T-helper 1 cell treated with Interleukin-12 subunit alpha and Interleukin-12 subunit beta and Interleukin-4 antibody, amounts not matched to agents 30 μg/mL and 1 μg/mL, for 36 hours (primary cell): ENCODE data around the gene ZBTB7C.

Experiments
- H3K27ac Mint-ChIP-seq: one replicate; pipeline ENCODE4 v1.8.0; 2021; ENCODE audit warnings: mild to moderate bottlenecking, mixed read lengths
- H3K27me3 Mint-ChIP-seq: one replicate; pipeline ENCODE4 v1.8.0; 2021; ENCODE audit warnings: low read depth, mixed read lengths
- H3K36me3 Mint-ChIP-seq: one replicate; pipeline ENCODE4 v1.8.0; 2021; ENCODE audit warnings: low read depth, mixed read lengths
- H3K4me1 Mint-ChIP-seq: one replicate; pipeline ENCODE4 v1.8.0; 2021; ENCODE audit warnings: low read depth, mixed read lengths
- H3K4me3 Mint-ChIP-seq: one replicate; pipeline ENCODE4 v1.8.0; 2021; ENCODE audit warnings: mild to moderate bottlenecking, moderate library complexity, mixed read lengths
- H3K9me3 Mint-ChIP-seq: one replicate; pipeline ENCODE4 v1.8.0; 2021; ENCODE audit warnings: mixed read lengths

ZBTB7C gene

DNA sequence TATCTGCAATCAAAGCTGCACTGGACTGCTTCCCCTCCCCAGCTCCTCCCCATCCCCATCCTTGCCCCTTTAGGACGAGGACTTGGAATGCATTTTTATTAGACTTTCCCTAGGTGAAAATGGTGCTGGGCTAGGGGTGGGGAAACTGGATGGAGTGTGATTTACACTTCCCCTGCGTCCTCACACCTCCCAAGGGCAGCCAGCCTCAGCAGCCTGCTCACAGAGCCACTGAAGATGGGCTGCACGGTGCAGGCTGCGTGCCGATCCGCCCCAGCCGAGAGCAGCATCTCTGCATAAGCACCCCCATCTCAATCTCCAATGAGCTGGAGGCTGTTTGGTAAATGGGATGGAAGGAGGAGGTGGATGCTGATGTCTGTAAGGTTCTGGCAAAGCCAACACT is 87.6 kb downstream of the ZBTB7C start:
- H3K36me3 Mint-ChIP-seq: no peaks in the 10 kb centered on the region
- H3K4me3 Mint-ChIP-seq: no peak overlapping the region
- no peak overlapping the region for H3K27ac Mint-ChIP-seq
- no peaks in the 10 kb centered on the region for H3K4me1 Mint-ChIP-seq
- peaks cover 6% of the 10 kb centered on the region for H3K27me3 Mint-ChIP-seq
- no peaks in the 10 kb centered on the region for H3K9me3 Mint-ChIP-seq

DNA sequence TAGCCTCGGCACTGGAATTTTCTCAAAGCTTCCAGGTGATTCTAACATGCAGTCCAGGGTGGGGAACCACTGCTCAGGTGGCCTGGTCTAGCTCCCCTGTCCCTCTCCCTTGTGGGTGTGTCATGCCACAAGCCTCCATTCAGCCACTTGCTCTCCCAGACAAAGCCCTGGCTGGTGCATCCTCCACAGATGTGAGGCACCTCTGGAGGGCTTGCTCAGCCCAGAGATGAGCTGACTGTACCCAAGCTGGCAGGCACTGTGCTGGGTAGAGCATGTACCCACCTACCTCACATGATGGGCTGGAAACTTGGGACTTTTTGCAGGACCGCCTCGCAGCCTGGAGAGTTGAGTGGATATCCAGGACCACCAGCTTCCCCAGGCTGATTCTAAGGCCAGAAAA is 88.1 kb downstream of the ZBTB7C start:
- Mint-ChIP-seq H3K4me3 (no peak overlapping the region), H3K27me3 (peaks cover 6% of the 10 kb centered on the region), H3K9me3 (no peaks in the 10 kb centered on the region), H3K4me1 (no peaks in the 10 kb centered on the region), H3K36me3 (no peaks in the 10 kb centered on the region), H3K27ac (no peak overlapping the region)

GRCh38 chr18:48320639-48320945 is 88.6 kb downstream of the ZBTB7C start:
- Mint-ChIP-seq H3K4me3 (no peak overlapping the region), H3K4me1 (no peaks in the 10 kb centered on the region), H3K27ac (no peak overlapping the region), H3K36me3 (no peaks in the 10 kb centered on the region), H3K27me3 (peaks cover 6% of the 10 kb centered on the region), H3K9me3 (no peaks in the 10 kb centered on the region)

DNA sequence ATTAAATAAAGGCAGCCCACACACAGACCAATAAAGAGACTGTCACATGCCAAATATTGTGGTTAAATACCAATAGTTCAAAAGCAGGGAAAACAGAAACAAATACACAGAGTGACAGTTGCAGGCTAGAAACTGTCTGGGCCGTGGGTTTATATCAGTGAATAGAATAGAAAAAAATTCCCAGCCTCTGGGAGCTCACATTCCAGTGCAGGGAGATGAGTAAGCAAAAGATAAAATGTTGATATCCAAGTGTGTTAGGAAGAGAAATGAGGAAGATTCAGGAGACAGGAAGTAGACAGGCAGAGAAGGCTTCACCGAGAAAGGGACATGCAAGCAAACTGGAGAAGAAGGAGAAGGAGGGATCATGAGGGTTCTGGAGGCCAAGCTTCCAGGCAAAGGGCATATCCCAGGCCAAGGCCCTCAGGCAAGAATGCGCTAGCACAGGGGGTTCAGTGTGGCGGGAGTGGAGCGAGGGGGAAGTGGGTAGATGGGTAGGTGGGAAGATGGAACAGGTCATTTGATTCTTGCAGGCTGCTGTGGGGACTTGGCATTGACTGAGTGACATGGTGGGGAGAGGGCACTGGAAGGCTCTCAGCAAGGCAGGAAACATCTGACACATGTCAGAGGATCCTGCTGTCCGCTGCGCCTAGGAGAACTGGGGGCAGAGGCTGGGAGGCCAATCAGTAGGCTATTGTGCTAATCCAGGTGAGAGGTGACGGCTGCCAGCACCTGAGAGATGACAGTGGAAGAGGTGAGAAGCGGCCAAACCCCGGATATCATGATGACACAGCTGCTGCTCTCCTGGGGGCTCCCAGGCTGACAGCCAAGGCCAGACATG is 89.2 kb downstream of the ZBTB7C start:
- no peaks in the 10 kb centered on the region for H3K4me1 Mint-ChIP-seq
- no peaks in the 10 kb centered on the region for H3K36me3 Mint-ChIP-seq
- no peak overlapping the region for H3K4me3 Mint-ChIP-seq
- H3K9me3 Mint-ChIP-seq: no peaks in the 10 kb centered on the region
- H3K27me3 Mint-ChIP-seq: peaks cover 6% of the 10 kb centered on the region
- no peak overlapping the region for H3K27ac Mint-ChIP-seq

DNA sequence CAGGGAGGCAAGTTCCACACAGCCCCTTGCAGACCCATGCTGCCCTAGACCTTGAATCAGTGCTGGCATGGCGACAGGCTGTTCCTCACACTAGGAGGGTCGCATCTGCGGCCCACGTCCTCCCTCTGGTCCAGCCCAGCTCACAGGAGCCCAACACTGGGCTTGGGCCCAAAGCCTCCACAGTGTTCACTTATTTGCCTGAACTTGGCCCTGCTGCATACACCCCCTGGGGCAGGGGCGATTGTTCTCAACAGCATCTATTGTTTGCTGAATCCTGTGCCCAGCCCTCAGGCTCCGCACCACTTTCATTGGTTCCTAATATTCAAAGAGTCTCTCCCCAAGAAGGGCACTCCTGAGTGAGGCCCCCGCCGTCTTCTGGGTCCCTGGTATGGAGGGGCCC is 90.7 kb downstream of the ZBTB7C start:
- Mint-ChIP-seq H3K27me3 (peaks cover 3% of the 10 kb centered on the region), H3K4me1 (no peaks in the 10 kb centered on the region), H3K27ac (no peak overlapping the region), H3K9me3 (no peaks in the 10 kb centered on the region), H3K4me3 (no peak overlapping the region), H3K36me3 (no peaks in the 10 kb centered on the region)

DNA sequence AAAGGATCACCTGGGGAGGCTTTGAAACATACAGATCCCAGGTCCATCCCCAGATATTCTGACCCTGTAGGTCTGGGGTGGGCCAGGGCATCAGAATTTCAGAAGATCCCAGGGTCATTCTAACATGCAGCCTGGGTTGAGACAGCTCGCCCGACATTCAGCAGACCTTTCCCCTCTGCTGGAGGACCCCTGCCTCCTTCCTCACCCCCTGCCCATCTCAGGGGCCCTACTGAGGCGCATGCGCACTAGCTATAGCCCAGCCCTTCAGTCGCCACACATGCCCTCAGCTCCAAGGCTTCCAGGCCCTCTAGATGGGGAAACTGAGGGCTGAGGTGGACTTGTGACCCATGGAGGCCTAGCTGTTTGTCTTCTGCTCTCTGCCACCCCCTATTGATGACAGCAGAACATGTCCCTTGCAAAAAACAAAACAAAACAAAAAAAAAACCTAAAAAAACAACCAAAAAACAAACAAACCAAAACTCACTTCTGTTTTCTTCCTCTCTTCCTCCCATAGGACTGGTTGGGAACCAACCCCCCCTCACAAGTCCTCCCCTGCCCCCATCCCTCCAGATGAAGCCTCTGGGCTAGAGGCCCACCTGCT is 91.3 kb downstream of the ZBTB7C start:
- no peaks in the 10 kb centered on the region for H3K36me3 Mint-ChIP-seq
- no peaks in the 10 kb centered on the region for H3K9me3 Mint-ChIP-seq
- peaks cover 3% of the 10 kb centered on the region for H3K27me3 Mint-ChIP-seq
- no peak overlapping the region for H3K27ac Mint-ChIP-seq
- H3K4me1 Mint-ChIP-seq: no peaks in the 10 kb centered on the region
- no peak overlapping the region for H3K4me3 Mint-ChIP-seq

DNA sequence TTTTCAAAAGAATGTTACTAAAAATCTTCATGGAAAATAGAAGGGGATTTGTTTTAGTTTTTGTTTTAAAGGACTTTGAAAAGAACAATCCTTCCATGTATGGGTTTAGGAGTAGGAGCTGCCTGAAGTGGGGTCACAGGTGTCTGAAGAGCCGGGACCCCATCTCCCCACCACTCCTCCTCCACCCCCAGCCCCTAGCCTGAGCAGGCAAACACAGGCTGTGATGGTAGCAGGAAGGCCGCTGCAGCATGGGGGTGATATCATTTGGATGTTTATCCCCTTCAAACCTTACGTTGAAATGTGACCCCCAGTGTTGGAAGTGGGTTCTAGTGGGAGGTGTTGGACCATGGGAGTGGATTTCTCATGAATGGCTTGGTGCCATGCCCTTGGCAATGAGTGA is 93.0 kb downstream of the ZBTB7C start:
- Mint-ChIP-seq H3K9me3 (no peaks in the 10 kb centered on the region), H3K36me3 (no peaks in the 10 kb centered on the region), H3K4me3 (no peak overlapping the region), H3K27me3 (peaks cover 10% of the 10 kb centered on the region), H3K27ac (no peak overlapping the region), H3K4me1 (no peaks in the 10 kb centered on the region)

- peaks cover 17% of the 10 kb centered on the region for H3K27me3 Mint-ChIP-seq
- H3K9me3 Mint-ChIP-seq: no peaks in the 10 kb centered on the region
- no peaks in the 10 kb centered on the region for H3K4me1 Mint-ChIP-seq
- H3K36me3 Mint-ChIP-seq: no peaks in the 10 kb centered on the region
- no peak overlapping the region for H3K4me3 Mint-ChIP-seq
- no peak overlapping the region for H3K27ac Mint-ChIP-seq
Measured at GRCh38 chr18:48314690-48315089, 94.5 kb downstream of the ZBTB7C start.

DNA sequence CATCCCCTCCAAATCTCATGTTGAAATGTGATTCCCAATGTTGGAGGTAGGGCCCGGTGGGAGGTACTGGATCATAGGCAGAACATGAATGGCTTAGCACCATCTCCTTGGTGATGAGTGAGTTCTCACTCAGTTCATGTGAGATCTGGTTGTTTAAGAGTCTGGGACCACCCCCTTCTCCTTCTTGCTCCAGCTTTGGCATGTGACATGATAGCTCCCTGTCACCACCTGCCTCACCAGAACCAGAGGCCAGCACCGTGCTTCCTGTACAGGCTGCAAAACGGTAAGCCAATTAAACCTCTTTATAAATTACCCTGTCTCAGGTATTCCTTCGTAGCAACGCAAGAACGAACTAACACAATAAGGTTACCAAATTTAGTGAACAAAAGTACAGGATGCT is 95.4 kb downstream of the ZBTB7C start:
- H3K4me3 Mint-ChIP-seq: no peak overlapping the region
- no peak overlapping the region for H3K27ac Mint-ChIP-seq
- no peaks in the 10 kb centered on the region for H3K36me3 Mint-ChIP-seq
- H3K27me3 Mint-ChIP-seq: peaks cover 17% of the 10 kb centered on the region
- no peaks in the 10 kb centered on the region for H3K9me3 Mint-ChIP-seq
- no peaks in the 10 kb centered on the region for H3K4me1 Mint-ChIP-seq

- no peaks in the 10 kb centered on the region for H3K9me3 Mint-ChIP-seq
- H3K4me1 Mint-ChIP-seq: no peaks in the 10 kb centered on the region
- no peak overlapping the region for H3K4me3 Mint-ChIP-seq
- H3K36me3 Mint-ChIP-seq: no peaks in the 10 kb centered on the region
- H3K27me3 Mint-ChIP-seq: peaks cover 17% of the 10 kb centered on the region
- no peak overlapping the region for H3K27ac Mint-ChIP-seq
Measured at GRCh38 chr18:48312066-48312465, 97.1 kb downstream of the ZBTB7C start.

GRCh38 chr18:48310999-48311398 is 98.2 kb downstream of the ZBTB7C start:
- H3K27ac Mint-ChIP-seq: no peak overlapping the region
- peaks cover 2% of the 10 kb centered on the region for H3K4me1 Mint-ChIP-seq
- H3K36me3 Mint-ChIP-seq: no peaks in the 10 kb centered on the region
- no peak overlapping the region for H3K4me3 Mint-ChIP-seq
- no peaks in the 10 kb centered on the region for H3K9me3 Mint-ChIP-seq
- H3K27me3 Mint-ChIP-seq: peaks cover 22% of the 10 kb centered on the region

GRCh38 chr18:48310353-48310752 is 98.8 kb downstream of the ZBTB7C start:
- H3K27me3 Mint-ChIP-seq: peaks cover 22% of the 10 kb centered on the region
- no peaks in the 10 kb centered on the region for H3K9me3 Mint-ChIP-seq
- H3K4me3 Mint-ChIP-seq: no peak overlapping the region
- peaks cover 2% of the 10 kb centered on the region for H3K4me1 Mint-ChIP-seq
- H3K27ac Mint-ChIP-seq: no peak overlapping the region
- H3K36me3 Mint-ChIP-seq: no peaks in the 10 kb centered on the region

GRCh38 chr18:48308755-48309575 is 100.2 kb downstream of the ZBTB7C start:
- Mint-ChIP-seq H3K27ac (no peak overlapping the region), H3K36me3 (no peaks in the 10 kb centered on the region), H3K27me3 (peaks cover 19% of the 10 kb centered on the region), H3K4me1 (peaks cover 2% of the 10 kb centered on the region), H3K9me3 (no peaks in the 10 kb centered on the region), H3K4me3 (no peak overlapping the region)

- peaks cover 2% of the 10 kb centered on the region for H3K4me1 Mint-ChIP-seq
- H3K27me3 Mint-ChIP-seq: peaks cover 19% of the 10 kb centered on the region
- H3K36me3 Mint-ChIP-seq: no peaks in the 10 kb centered on the region
- H3K9me3 Mint-ChIP-seq: no peaks in the 10 kb centered on the region
- H3K27ac Mint-ChIP-seq: no peak overlapping the region
- H3K4me3 Mint-ChIP-seq: no peak overlapping the region
Measured at GRCh38 chr18:48308027-48308635, 101.1 kb downstream of the ZBTB7C start.
